DMS 273 treated with DMSO at 0.1 percent for 48 hours (cell line): ENCODE measurements around the gene NMT1.

ENCODE experiments used
- DNase-seq: peaks from one replicate; lab custom pipeline; 2025; lab: John Stamatoyannopoulos, UW

Gene NMT1

DNA sequence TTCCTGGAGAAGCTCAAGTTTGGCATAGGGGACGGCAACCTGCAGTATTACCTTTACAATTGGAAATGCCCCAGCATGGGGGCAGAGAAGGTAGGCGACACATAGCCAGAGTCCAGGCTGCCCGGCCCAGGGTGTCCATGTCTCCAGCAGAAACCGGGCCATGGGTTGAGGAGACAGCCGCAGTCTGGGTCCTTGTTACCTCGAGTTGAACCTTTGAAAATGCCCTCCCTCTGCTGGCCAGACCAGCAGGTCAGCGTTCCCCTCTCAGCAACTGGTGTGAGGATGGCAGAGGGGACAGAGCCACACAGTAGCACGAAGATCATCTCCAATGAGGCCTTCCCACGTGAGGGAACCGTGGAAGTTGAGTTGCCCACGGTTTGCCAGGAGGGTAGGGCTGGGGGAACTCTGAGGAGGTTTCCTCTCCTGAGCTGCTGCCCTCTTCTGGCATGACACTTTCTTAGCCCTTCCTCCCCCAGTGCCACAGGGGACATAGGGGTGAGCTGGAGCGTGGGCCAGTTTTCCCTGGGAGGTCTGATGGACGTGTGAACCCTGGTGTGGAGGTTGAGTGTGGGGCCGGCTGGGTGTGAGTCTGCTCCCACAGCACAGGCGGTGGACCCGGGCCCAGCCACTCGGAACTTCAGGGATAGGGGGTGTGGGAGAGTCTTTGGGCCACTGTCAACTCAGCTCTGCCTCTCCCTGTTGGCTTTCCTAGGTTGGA, 43.9 kb downstream of the NMT1 start:
- DNase-seq, result no peak

DNA sequence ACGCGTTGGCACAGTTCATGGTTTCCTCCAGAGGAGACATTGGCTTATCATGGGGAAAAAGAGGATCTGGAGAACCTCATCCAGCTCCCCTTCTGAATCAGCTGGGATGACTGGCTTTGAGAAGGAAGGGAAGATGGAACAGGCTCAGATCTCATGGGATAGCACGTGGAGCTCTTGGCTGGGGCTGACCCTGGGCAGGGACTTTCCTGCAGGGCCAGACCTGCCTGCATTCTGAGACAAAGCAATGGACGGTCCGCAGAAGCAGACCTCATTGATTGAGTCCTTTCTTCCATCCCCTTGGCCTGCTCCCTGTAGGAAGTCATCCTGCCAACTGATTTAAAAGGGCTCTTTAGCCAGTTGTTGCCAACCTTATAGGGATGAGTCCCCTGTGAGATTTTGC, 45.0 kb downstream of the NMT1 start:
- DNase-seq, result no peak

DNA sequence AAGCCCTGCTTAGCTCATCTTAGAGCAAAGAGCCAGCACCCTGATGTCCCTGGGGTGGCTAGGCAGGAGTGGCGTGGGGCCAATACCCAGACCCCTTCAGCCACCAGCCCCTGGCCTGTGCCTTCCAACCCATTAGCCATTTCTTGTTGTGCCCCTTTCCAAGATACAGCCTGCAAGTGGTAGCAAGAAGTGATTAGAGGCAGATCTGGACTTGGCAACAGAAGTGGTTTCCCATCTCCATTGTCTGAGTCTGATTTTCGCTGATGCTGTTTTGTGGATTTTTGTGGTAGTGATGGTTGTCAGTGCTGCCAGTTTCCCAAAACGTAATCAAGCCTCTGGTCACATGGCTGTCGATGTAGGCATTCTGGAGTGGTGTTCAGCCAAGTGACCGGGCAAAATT, 45.5 kb downstream of the NMT1 start:
- DNase-seq, result no peak

DNA sequence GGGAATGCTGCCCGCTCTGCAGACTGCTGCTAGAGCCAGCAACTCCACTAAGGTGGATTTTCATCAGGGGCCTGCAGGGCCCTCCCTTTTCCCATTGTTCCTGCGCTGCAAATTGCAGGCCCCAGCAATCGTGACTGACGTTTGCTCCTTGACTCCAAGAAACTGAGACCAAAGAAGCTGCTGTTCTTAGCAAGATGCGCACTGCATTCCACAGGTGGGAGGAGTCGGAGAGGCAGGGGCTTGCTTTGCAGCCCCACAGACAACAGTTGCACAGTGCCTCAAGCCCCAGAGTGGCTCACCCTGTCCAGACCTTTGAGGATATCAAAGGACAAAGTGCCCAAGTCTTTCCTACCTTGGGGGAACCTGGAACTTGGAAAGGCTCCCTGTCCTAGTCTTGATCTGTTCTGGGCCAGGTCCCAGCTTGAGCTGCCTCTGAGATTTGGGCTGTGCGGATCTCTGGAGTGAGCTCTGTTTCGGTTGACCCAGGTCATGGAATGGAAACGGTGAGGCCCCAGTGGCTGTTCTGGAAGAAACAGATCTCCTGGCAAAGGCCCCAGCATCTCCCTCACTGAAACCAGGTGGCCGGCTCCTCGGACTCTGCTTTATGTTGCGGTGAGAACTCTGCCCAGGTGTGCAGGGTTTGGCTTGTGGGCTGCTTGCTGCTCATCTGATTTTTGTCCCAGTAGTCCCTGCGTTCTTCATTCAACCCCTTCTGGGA, 46.3 kb downstream of the NMT1 start:
- DNase-seq, result no peak

DNA sequence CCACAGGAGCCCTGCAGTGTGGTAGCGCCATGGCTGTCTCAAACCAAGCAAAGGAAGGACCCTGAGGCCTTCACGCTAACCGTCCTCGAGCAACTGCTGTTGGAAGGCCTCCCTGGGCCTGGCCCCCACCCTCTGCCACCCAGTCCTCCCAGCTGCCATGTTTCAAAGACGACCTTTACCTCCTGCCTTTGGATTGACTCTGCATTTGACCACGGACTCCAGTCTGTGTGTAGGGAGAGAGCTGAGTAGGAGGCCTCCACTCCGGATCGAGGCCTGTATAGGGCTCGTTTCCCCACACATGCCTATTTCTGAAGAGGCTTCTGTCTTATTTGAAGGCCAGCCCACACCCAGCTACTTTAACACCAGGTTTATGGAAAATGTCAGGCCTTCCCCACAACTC, 46.9 kb downstream of the NMT1 start:
- DNase-seq, result no peak

DNA sequence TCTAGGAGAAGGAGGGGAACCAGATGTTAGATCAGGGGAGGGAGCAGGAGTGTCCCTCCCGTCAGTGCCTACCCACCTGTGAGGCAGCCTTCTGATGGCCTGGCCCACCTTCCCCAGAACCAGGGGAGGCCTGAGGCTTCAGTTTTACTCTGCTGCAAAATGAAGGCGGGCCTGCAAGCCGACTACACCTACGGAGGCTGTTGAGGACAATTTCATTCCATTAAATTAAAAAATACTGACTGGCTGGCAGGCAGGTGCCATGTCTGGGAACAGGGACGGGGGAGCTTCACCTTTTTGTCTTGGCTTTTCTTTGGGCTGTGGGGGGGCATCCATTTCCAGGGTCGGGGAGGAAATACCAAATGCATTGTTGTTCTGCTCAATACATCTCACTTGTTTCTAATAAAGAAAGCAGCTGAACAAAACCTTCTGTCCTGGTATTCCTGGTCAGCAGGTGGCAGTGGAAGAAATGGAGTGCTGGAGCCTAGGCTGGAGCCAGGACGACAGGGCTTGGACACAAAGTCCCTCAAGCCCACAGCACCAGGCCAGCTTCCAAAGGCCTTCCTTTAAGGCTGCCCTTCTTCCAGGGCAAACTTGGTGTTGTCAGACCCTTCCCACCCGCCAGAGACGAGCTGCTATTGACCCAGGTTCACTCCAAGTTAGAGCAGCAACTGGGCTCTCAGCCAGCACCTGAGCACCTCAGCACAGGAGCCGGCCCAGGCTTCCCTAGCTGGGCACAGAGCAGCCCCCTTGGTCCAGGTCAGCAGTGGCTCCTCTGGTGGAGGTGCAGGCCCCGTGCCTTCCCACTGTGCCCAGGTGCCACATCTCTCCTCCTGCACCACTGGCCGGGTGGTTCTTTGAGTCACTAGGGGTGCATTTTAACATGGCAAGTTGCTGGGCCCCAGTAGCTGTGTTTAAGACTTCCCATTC, 47.7 kb downstream of the NMT1 start:
- no peak for DNase-seq

DNA sequence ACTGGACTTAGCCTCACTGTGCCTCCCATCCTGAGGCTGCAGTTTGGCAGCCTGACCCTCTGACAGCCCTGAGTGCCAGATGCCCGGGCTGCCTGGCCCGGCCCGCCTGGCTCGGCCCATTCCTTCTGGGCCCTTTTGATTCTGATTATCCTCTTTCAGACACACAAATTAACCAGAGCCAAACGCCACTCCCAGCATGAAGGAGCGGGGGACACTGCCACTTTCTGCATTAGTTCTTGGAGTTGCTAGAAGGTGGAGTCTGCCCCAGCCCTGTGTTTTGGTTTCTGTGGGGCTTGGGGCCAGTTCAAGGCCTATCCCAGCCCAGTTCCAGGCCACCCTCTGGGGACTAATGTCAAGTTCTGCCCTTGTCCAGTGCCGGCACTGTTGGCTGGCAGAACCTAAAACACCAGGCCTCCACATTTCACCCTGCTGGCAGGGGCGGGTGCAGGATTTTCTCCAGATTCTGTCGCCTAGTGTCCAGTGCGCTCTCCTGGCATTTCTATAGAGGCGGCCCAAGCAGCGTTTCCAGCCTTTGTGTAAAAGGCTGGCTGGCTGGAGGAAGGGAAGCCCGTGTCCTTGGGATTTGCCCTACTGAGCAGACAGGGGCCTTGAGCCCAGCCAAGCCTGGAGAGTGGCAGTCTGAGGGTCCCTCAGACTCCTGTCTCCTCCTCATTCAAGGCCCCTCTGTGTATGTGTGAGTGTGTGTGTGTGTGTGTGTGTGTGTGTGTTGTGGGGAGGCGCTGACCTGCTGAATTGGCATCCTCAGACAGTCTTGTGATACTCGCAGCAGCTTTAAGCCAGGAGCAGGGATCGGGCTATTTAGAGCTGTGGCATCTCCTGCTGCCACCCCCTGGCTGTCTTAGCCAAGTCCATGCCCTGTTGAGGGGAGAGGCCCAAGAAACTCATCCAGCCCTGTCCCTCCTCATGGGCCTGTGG, 49.8 kb downstream of the NMT1 start:
- DNase-seq, result no peak

DNA sequence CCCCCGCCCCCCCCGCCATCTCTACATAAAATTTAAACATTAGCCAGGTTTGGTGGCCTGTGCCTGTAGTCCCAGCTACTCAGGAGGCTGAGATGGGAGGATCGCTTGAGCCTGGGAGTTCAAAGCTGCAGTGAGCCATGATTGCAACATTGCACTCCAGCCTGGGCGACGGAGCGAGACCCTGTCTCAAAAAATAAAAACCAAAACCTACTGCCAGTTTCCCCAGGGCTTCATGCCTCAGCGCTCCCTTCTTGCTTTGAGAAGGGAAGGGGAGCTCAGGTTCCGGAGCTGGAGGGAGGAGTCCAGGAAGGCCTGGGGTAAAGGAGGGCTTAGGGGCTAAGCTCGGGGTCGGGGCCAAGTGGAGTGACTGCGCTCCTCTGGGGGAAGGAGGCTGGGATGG, 50.7 kb downstream of the NMT1 start:
- no peak for DNase-seq

DNA sequence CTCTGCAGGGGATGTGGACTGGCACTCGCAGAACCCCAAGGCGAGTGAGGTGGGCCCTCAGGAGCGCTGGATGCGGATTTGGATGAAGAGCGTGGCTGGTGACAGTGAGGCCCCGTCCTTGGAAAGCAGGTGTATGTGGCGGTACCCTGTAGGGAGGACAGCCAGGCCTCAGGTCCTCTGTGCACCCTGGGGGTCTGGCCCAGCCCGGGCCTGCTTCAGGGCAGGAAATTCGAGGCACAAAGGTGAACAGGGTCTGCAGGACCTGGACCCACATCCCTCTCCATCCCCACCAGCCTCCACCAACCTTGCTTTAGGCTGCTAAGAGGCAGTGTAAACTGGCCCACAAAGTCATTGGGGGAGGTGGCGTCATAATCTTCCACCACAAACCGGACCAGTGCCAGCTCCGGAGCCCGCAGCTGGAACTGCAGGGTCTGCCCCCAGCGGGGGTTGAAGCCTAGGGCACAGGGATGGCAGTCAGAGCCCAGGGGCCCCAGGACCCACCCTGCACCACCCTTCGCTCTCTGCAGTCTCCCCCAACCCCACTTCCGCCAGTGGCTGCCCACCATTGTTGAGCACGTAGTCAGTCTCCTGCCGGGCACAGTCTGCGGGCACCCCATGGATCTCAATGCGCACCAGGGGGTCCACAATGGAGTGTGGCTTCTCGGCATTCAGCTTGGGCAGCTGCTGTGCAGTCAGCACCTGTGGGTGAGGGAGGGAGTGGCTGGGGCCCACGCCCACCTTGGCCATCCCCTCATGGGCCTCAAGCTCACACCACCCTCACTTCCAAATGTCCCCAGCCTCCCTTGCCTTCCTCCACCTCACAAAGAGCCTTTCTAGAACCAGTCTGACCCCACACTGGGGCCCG, 51.7 kb downstream of the NMT1 start:
- DNase-seq, result no peak

DNA sequence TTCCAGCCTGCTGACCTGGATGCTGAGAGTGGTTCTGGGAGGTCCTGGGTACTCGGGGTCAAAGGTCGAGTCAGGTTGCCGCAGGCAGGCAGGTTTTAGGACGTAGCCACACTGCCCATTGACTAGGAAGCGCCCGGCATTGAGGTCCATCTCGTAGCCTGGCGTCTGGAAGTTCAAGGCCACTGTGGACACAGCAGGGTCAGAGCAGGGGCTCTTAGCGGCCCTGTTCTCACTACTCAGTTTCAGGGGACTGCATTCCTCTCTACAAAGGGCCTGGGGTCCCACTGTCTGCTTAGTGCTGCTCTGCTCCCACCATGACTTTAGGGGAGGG, 52.3 kb downstream of the NMT1 start:
- DNase-seq, result no peak

DNA sequence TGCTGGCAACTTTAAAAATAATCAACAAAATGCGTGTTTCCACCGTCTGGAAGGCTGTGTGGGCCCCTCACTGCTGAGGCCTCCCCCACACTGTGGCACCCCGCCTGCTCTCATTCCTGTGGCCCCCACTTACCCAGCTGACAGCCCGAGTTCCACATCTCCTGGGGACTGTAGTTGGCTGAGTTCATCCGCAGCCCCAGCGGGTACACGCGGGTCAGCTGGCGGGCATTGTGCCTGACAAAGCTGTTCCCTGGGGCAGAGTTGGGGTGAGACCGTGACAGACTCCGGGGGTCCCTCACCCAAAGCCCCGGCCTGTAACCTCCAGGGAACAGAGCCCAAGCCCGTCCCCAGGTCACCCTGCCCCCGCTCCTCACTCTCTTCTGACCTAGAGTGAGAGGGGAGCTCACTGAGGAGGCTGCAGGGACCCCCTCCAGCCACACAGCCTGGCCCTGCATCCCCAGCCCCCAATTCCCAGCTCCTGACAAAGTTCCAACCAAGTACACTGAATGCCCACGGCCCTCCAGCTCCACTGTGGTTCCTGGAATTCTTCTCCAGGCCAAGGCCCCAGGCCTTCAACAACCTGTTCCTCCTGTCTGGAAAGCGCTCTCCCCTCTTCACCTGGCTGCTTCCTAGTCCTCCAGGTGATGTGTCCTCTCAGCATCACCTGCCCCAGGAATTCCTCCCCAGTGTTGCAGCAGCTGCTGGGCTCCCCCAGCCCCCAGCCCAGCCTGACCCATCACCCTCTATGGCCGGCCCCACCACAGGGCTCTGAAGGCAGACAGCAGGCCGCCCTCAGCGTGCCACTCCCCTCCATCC, 53.2 kb downstream of the NMT1 start:
- no peak for DNase-seq

DNA sequence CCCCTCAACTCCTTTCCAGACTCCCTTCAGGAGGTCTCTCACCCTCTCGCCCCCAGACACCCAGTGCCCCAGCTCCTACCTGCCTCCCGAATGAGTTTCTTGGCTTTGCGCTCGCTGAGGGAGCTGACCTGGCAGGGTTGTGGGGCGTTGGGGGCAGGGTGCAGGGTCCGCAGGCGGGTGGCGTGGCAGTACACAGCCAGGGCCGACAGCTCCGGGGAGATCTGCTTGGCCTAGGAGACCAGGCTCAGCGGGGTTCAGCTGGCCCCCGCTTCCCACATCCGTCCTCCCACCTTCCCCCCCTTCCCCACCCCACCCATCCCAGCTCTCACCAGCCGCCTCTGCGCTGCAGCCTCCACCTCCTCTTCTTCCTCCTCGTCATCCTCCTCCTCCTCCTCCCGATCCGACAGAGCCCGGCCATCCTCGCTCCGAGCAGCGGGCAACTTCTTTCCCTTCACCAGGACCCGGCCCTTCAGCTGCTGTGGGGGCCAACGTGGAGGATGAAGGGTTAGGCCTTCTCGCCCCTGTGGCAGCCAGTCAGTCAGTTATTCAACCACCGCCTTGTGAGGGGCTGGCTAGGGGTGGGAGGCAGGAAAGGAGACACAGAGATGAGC, 54.0 kb downstream of the NMT1 start:
- no peak for DNase-seq

DNA sequence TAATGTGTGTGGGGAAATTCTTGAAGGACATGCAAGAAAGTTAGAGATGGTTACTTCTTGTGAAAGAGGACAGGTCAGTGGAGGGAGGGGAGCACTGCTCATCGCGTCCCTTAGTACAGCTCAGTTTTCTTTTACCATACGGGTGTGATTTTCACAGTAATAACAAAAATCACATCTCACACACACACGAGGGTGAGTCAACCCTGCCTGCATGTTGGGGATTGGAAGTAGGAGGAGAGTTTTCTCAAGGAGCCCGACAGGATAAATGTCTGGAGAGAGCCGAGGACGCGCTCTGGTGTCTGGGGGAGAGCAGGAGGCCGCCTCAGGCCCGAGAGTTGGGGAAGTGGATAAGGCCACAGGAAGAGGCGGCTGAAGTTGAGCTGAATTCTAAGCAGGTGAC, 54.8 kb downstream of the NMT1 start:
- DNase-seq, result no peak

DNA sequence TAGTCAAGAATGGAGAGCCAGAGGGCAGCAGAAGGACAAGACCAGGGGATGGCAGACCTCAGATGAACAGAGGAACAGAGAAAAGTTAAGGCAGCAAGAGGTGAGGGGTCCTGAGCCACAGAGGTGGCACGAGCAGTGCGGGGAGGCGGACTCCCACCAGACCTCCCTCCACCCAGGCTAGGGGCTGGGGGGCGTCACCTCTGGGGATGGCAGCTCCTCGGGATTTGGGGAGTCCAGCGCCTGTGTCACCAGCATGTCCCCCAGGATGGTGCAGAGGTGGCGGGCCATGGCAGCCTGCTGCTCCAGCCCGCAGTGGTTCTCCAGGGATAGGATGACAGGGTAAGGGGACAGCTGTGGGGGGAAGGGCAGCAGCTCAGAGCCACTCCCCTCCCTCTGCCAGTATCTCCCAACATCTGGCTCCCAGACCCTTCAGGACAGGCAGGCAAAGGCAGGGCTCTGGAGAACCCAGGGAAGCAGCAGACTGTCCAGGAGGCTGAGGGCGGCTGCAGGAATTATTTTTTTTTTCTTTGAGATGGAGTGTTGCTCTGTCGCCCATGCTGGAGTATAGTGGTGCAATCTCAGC, 55.4 kb downstream of the NMT1 start:
- no peak for DNase-seq

DNA sequence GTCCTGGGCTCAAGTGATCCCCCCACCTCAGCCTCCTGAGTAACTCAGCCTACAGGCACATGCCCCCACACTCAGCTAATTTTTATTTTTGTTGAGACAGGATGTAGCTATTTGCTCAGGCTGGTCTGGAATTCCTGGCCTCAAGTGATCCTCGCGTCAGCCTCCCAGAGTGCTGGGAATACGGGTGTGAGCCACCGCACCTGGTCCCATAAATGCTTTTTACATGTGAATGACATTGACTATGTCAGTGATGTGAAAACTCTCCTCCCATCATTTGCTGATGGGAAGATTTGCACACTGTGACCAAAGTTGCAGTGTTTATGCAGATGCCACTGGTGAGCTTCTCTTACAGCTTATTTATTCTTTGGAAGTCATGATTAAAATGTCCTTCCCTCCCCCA, 56.2 kb downstream of the NMT1 start:
- DNase-seq, result no peak

DNA sequence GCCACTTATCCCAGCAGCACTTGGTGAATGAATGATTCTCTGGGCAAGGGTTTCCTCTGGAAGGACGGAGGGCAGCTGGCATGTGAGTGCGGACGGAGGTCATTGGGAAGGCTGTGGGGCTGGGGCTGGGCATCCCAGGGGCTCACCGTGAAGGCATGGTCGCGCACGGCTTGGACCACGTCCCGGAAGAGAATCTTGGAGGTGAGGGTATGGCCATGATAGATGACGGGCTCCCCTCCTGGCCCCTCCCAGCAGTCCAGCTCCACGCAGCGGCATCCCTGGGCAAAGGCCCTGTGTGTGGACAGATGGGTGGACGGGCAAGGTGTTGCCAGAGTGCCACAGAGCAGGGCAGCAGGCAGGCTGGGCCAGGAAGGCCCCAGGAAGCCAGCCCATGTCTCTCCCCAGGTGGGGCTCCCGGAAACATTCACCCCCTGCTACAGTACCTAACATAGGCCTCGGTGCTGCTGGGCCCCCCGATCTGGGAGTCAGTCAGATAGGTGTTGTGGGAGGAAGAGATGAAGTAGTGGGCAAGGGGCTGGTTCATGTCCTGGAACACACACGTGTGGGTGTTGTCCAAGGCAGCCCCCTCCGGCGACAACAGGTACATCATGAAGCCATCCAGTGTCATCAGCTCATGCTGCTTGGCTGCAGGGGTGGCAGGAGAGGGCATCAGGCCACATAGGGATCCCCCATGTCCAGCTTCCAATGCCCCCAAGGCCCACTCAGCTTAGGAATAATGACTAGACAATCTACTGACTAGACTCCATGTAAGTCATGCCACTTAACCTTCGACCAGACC, 56.9 kb downstream of the NMT1 start:
- DNase-seq, result no peak

DNA sequence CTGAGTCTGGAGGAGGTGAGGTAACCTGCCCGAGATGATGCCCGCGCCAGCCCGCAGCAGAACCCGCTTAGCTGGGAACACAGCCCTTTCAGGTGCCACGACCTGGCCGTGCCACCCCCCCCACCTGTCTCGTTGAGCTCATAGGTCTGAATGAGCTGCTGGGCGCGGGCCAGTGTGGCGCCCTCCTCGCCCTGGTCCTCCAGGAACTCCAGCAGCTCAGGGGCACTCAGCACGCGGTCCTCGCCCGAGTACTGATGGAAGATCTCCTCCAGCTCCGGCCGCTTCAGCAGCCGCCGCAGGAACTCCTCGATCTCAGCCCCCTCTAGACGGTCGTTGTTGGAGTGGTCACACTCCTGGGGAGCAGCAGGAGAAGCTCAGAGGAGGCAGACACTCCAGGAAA, 57.6 kb downstream of the NMT1 start:
- no peak for DNase-seq

DNA sequence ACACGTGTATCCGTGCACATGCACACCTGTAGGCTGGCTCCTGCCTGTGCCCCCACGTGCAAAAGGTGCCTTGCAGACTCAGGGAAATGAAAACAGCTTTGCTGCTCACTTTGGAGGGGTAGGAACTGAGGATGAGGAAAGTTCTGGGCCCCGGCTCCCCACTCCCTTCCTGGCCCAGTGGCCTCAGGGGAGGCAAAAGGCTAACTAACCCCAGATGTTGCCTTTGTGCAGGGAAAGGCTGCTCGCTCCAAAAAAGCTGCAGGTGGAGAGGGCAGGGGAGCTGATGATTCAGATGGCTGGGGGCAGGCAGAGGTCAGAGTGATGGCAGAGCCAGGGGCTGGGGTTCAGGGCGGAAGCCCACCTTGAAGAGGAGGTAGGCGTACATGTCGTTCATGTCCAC, 58.8 kb downstream of the NMT1 start:
- no peak for DNase-seq
